Measurements from ENCODE around the gene CIROP. TPM values are rescaled to one million over a fixed set of nuclear protein-coding genes. Genes with fewer than 3 reads are reported as not detected.

Gene CIROP, protein sequence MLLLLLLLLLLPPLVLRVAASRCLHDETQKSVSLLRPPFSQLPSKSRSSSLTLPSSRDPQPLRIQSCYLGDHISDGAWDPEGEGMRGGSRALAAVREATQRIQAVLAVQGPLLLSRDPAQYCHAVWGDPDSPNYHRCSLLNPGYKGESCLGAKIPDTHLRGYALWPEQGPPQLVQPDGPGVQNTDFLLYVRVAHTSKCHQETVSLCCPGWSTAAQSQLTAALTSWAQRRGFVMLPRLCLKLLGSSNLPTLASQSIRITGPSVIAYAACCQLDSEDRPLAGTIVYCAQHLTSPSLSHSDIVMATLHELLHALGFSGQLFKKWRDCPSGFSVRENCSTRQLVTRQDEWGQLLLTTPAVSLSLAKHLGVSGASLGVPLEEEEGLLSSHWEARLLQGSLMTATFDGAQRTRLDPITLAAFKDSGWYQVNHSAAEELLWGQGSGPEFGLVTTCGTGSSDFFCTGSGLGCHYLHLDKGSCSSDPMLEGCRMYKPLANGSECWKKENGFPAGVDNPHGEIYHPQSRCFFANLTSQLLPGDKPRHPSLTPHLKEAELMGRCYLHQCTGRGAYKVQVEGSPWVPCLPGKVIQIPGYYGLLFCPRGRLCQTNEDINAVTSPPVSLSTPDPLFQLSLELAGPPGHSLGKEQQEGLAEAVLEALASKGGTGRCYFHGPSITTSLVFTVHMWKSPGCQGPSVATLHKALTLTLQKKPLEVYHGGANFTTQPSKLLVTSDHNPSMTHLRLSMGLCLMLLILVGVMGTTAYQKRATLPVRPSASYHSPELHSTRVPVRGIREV
- not detected for total RNA-seq
- polyA plus RNA-seq: not detected

DNA sequence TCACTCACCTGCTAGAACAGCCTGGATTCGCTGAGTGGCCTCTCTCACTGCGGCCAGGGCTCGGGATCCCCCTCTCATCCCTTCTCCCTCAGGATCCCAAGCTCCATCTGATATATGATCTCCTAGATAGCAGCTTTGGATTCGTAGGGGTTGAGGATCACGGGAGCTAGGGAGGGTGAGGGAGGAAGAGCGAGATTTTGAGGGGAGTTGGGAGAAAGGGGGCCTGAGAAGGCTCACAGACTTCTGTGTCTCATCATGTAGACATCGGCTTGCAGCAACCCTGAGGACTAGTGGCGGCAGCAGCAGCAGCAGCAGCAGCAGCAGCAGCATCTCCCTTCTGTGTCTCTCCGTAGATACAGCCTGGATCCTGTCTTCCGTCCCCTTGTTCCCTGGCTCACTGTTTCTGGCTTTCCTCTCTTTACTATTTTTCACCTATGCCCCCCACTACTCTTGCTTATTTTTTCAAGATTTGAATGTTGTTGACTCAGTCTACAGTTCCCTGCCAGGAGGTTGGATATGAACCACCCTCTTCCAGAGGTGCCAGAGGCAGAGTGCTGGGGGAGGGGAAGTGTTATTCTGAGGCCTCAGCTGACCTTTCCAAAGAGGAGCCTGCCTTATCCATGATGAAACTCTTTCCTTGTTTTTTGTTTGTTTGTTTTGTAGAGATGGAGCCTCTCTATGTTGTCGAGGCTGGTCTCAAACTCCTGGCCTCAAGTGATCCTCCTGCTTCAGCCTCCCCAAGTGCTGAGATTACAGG, at the start of gene CIROP:
Gene CIROP, minus strand, starts transcription at position 399 of the 757 bp plus-strand sequence. Its CDS starts 69 bp downstream, at position 330.
- H3K4me3 ChIP-seq (ENCODE audit: low read length): no peak within 1 kb of the TSS
- Mint-ChIP-seq H3K4me3 (no peak within 1 kb of the TSS), H3K36me3 (peaks cover 0 to 1% (median 0%) of the 10 kb centered on the region in 3 donors), H3K4me1 (peaks cover 0 to 3% (median under 1%) of the 10 kb centered on the region in 3 donors), H3K27ac (peak within 1 kb of the TSS in 1 of 8 donors; percentile 2), H3K27me3 (no peaks in the 10 kb centered on the region), H3K9me3 (no peaks in the 10 kb centered on the region)
- no peaks in the 10 kb centered on the region for H3K36me3 ChIP-seq (ENCODE audit: insufficient read depth, low read length)
- DNase-seq: no peak
- no peaks in the 10 kb centered on the region for H3K9me3 ChIP-seq (ENCODE audit: low read length)
- CTCF ChIA-PET: no interaction called here
- H3K27me3 ChIP-seq (ENCODE audit: insufficient read depth, low read length, poor library complexity, severe bottlenecking): no peaks in the 10 kb centered on the region
- POLR2A ChIA-PET: no interaction called here
- H3K27ac ChIP-seq (ENCODE audit: low read depth, low read length): no peak within 1 kb of the TSS
- H3K4me1 ChIP-seq (ENCODE audit: insufficient read depth, low read length): no peaks in the 10 kb centered on the region

DNA sequence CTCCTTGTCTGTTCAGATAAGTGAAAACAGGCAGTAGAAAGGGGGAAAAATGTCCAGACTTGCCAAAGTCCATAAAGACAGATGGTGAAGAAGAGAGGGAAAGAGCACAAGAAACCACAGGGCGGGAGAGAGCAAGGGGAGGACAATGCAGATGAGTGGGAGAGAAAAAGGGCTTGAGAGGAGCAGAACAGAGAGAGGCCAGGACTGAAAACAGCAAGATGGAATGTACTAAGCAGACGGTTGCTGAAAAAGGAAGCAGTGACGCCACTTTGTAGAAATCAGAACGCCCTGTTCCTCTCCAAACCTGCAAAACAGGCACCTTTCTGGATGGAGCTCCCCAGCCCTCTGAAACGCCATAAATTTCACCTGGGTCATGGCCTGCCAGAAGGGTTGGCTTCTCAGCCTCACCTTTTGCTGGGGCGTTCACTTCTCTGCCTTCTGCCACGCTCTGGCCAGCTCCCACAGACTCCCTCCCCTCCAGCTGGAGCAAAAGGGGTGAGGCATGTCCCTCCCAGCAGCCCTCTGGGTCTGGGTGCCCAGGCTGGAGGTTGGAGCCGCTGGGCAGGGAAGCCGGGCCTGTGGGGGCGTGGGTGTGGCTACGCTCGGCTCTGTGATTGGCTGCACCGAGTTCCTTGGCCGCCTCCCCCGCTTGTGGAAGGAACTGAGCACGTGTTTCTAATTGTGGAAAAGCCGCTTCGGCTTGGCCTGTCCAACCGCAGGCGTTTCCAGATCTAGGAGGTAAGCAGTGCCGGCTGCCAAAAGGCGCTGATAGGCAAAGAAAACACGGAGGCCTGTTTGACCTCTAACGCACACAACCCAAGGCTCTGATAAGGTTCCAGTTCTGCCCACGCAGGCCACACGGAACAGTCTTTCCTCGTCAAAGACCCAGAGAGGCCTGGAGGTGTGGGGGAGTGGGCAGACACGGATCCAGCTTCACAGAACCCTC, 49.3 kb upstream of the CIROP start:
- DNase-seq: no peak
- Histone ChIP-seq H3K4me3 (ENCODE audit: low read length) (no peak overlapping the region), H3K36me3 (ENCODE audit: insufficient read depth, low read length) (no peaks in the 10 kb centered on the region), H3K4me1 (ENCODE audit: insufficient read depth, low read length) (peaks cover 21% of the 10 kb centered on the region), H3K27ac (ENCODE audit: low read depth, low read length) (peak overlapping the region; percentile 45), H3K9me3 (ENCODE audit: low read length) (no peaks in the 10 kb centered on the region), H3K27me3 (ENCODE audit: insufficient read depth, low read length, poor library complexity, severe bottlenecking) (no peaks in the 10 kb centered on the region)
- POLR2A ChIA-PET: no interaction called here
- peaks cover 0 to 4% (median 0%) of the 10 kb centered on the region in 3 donors for H3K4me1 Mint-ChIP-seq
- H3K36me3 Mint-ChIP-seq: no peaks in the 10 kb centered on the region
- no peak overlapping the region for H3K27ac Mint-ChIP-seq
- H3K4me3 Mint-ChIP-seq: peak overlapping the region in 1 of 7 donors; percentile 24
- H3K9me3 Mint-ChIP-seq: no peaks in the 10 kb centered on the region
- peaks cover 20 to 52% of the 10 kb centered on the region in 2 donors for H3K27me3 Mint-ChIP-seq
- CTCF ChIA-PET: no interaction called here

DNA sequence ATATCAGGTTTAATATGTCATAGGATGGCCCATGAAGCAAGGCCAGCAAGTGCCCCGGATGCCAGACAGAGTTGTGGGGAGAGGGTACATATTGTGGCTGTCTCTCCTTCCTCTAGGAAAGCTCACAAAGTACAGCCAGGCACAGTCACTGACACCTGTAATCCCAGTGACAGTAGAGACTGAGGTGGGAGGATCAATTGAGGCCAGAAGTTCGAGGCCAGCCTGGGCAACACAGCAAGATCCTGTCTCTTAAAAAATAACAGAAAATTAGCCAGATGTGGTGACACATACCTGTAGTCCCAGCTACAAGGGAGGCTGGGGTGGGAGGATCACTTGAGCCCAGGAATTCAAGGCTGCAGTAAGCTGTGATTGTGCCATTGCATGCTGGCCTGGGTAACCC, 46.6 kb upstream of the CIROP start:
- ChIA-PET POLR2A (no interaction called here), CTCF (no interaction called here)
- Histone ChIP-seq H3K27me3 (ENCODE audit: insufficient read depth, low read length, poor library complexity, severe bottlenecking) (no peaks in the 10 kb centered on the region), H3K9me3 (ENCODE audit: low read length) (no peaks in the 10 kb centered on the region), H3K27ac (ENCODE audit: low read depth, low read length) (no peak overlapping the region), H3K36me3 (ENCODE audit: insufficient read depth, low read length) (no peaks in the 10 kb centered on the region), H3K4me1 (ENCODE audit: insufficient read depth, low read length) (peaks cover 21% of the 10 kb centered on the region), H3K4me3 (ENCODE audit: low read length) (no peak overlapping the region)
- Mint-ChIP-seq H3K27me3 (peaks cover 19 to 50% of the 10 kb centered on the region in 2 donors), H3K4me3 (no peak overlapping the region), H3K9me3 (no peaks in the 10 kb centered on the region), H3K4me1 (peaks cover 0 to 4% (median 0%) of the 10 kb centered on the region in 3 donors), H3K27ac (no peak overlapping the region), H3K36me3 (peaks cover 0 to 1% (median 0%) of the 10 kb centered on the region in 3 donors)
- DNase-seq: no peak

DNA sequence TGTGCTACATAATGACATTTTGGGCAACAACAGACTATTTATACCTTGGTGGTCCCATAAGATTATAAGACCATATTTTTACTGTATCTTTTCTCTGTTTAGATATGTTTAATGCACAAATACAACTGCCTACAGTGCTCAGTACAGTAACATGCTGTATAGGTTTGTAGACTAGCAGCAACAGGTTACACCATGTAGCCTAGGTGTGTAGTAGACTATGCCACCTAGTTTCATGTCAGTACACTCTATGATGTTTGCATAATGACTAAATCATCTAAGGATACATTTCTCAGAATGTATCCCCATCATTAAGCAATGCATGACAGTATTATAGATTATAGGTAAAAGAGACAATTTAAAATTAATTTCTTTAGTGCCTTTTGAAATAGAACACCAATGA, 45.0 kb upstream of the CIROP start:
- Histone ChIP-seq H3K4me1 (ENCODE audit: insufficient read depth, low read length) (peaks cover 16% of the 10 kb centered on the region), H3K4me3 (ENCODE audit: low read length) (no peak overlapping the region), H3K27me3 (ENCODE audit: insufficient read depth, low read length, poor library complexity, severe bottlenecking) (no peaks in the 10 kb centered on the region), H3K36me3 (ENCODE audit: insufficient read depth, low read length) (no peaks in the 10 kb centered on the region), H3K27ac (ENCODE audit: low read depth, low read length) (no peak overlapping the region), H3K9me3 (ENCODE audit: low read length) (no peaks in the 10 kb centered on the region)
- Mint-ChIP-seq H3K9me3 (no peaks in the 10 kb centered on the region), H3K27me3 (peaks cover 18 to 52% of the 10 kb centered on the region in 2 donors), H3K4me3 (no peak overlapping the region), H3K27ac (no peak overlapping the region), H3K4me1 (peaks cover 0 to under 1% (median 0%) of the 10 kb centered on the region in 3 donors), H3K36me3 (peaks cover 0 to 1% (median 0%) of the 10 kb centered on the region in 3 donors)
- CTCF ChIA-PET: no interaction called here
- POLR2A ChIA-PET: no interaction called here
- DNase-seq: no peak

DNA sequence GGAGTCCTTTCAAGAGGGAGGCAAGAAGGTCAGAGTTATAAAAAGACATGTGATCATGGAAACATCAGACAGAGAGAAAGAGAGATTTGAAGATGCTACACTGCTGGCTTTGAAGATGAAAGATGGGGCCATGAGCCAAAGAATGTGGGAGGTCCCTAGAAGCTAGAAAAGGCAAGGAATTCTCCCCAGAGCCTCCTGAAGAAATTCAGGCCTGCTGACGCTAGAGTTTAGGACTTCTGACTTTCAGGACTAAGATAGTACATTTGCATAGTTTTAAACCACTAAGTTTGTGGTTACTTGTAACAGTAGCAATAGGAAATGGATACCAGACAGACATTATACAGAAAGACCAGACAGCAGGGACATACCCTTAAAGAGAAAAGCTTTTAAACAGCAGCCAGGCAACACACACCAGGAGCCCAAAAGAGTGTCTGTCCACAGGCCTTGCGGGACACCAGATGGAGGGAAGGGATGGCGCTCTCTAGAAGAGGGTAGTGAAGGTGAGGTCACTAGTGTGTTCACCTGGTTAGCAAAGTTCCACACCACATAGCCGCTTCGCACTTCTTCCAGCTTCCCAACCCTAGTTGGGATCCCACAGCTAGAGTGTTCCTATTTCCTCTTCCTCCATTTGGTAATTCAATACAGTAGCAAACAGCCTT, 43.9 kb upstream of the CIROP start:
- ChIA-PET CTCF (no interaction called here), POLR2A (no interaction called here)
- no peak for DNase-seq
- H3K4me3 ChIP-seq (ENCODE audit: low read length): no peak overlapping the region
- no peaks in the 10 kb centered on the region for H3K9me3 ChIP-seq (ENCODE audit: low read length)
- H3K27ac Mint-ChIP-seq: no peak overlapping the region
- H3K27ac ChIP-seq (ENCODE audit: low read depth, low read length): no peak overlapping the region
- no peaks in the 10 kb centered on the region for H3K9me3 Mint-ChIP-seq
- H3K4me1 ChIP-seq (ENCODE audit: insufficient read depth, low read length): peaks cover 6% of the 10 kb centered on the region
- H3K4me1 Mint-ChIP-seq: no peaks in the 10 kb centered on the region
- H3K27me3 ChIP-seq (ENCODE audit: insufficient read depth, low read length, poor library complexity, severe bottlenecking): no peaks in the 10 kb centered on the region
- no peaks in the 10 kb centered on the region for H3K36me3 ChIP-seq (ENCODE audit: insufficient read depth, low read length)
- no peak overlapping the region for H3K4me3 Mint-ChIP-seq
- H3K36me3 Mint-ChIP-seq: peaks cover 0 to 1% (median 0%) of the 10 kb centered on the region in 3 donors
- H3K27me3 Mint-ChIP-seq: peaks cover 18 to 49% of the 10 kb centered on the region in 2 donors

DNA sequence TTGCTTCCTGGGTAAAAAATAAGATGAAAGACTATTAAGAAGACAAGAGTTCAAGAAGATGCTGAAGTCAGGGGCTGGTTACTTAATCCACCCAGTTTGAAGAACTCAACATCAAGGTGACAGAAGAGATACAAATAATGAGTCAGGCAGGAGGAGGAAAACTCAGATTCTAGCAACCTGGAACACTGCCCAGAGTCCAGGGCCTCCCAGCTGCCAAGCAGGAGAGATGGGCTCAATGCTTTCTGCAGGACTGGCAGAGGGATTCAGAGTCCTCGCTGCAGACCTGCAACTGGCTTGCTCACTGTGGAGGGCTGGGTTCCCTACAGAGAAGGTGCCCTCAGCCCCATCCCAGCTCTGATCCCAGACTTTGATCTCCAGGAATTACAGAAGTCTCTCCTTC, 42.9 kb upstream of the CIROP start:
- Mint-ChIP-seq H3K4me1 (no peaks in the 10 kb centered on the region), H3K27me3 (peaks cover 8 to 39% of the 10 kb centered on the region in 2 donors), H3K36me3 (peaks cover 0 to 1% (median 0%) of the 10 kb centered on the region in 3 donors), H3K9me3 (no peaks in the 10 kb centered on the region), H3K4me3 (no peak overlapping the region), H3K27ac (no peak overlapping the region)
- ChIA-PET CTCF (no interaction called here), POLR2A (no interaction called here)
- H3K27me3 ChIP-seq (ENCODE audit: insufficient read depth, low read length, poor library complexity, severe bottlenecking): no peaks in the 10 kb centered on the region
- H3K4me1 ChIP-seq (ENCODE audit: insufficient read depth, low read length): no peaks in the 10 kb centered on the region
- no peaks in the 10 kb centered on the region for H3K36me3 ChIP-seq (ENCODE audit: insufficient read depth, low read length)
- H3K4me3 ChIP-seq (ENCODE audit: low read length): no peak overlapping the region
- H3K9me3 ChIP-seq (ENCODE audit: low read length): no peaks in the 10 kb centered on the region
- H3K27ac ChIP-seq (ENCODE audit: low read depth, low read length): no peak overlapping the region
- no peak for DNase-seq

DNA sequence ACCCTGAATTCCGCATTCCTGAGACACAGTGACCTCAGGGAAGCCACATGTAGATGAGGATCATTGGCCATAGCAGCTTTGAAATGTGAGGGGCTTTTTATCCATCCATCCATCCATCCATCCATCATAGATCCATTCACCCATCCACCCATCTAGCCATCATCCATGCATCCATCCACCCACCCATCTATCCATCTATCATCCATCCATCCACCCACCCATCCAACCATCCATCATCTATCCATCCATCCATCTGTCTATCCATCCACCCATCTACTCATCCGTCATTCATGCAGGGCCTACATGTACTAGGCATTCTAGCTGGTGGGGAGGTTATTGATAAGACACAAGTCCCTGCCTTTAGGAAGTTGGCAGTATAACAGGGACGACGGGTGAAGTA, 42.2 kb upstream of the CIROP start:
- no peaks in the 10 kb centered on the region for H3K36me3 ChIP-seq (ENCODE audit: insufficient read depth, low read length)
- ChIA-PET CTCF (no interaction called here), POLR2A (no interaction called here)
- no peaks in the 10 kb centered on the region for H3K4me1 ChIP-seq (ENCODE audit: insufficient read depth, low read length)
- no peak for DNase-seq
- H3K27ac ChIP-seq (ENCODE audit: low read depth, low read length): no peak overlapping the region
- Mint-ChIP-seq H3K27me3 (peaks cover 6 to 37% of the 10 kb centered on the region in 2 donors), H3K4me3 (no peak overlapping the region), H3K27ac (no peak overlapping the region), H3K4me1 (no peaks in the 10 kb centered on the region), H3K36me3 (peaks cover 0 to 1% (median 0%) of the 10 kb centered on the region in 3 donors), H3K9me3 (no peaks in the 10 kb centered on the region)
- no peaks in the 10 kb centered on the region for H3K27me3 ChIP-seq (ENCODE audit: insufficient read depth, low read length, poor library complexity, severe bottlenecking)
- H3K4me3 ChIP-seq (ENCODE audit: low read length): no peak overlapping the region
- no peaks in the 10 kb centered on the region for H3K9me3 ChIP-seq (ENCODE audit: low read length)

All from CD8-positive, alpha-beta memory T cell (primary cell).